K562 (cell line): ENCODE data around the gene XRCC5. TPM values are rescaled to one million over a fixed set of nuclear protein-coding genes. Genes with fewer than 3 reads are reported as not detected.

Experiments
- ATAC-seq: fragments of 200-7000 bp; cut with Tn5 transposase; 3 replicates; pipeline ENCODE4 v1.9.1; 2020; ENCODE audit warnings: moderate library complexity
- BruUV-seq: library from RNA; stranded (reverse); fragments of 400-500 nt; replicated peaks from 2 replicates; lab custom pipeline; 2021; lab: Mats Ljungman, UMichigan
- CTCF ChIA-PET: fragments of 300-600 bp; formaldehyde crosslinking; extraction: SDS; loops from one replicate; lab custom pipeline; 2021; ENCODE audit warnings: low intra/inter-chr PET ratio; lab: Yijun Ruan, JAX
- POLR2A ChIA-PET: fragments of 300-600, 350-650 bp; sonication (Branson Sonifier 250); formaldehyde crosslinking; extraction: SDS; loops from one replicate; lab custom pipeline; 2021; ENCODE audit warnings: antibody characterized with exemption, inconsistent platforms; lab: Yijun Ruan, JAX
- DNase-seq, 4 experiments: peaks; one replicate each; pipeline versions ENCODE4 v3.0.0 to v3.0.0-alpha.2; 2011 to 2018; ENCODE audit warnings: low spot score in 3 of 4, mixed read lengths in 3 of 4; ENCODE audit errors: extremely low read depth in 1 of 4
- FAIRE-seq: peaks from 2 replicates; lab custom pipeline; 2011; peaks lifted over from hg19 to GRCh38; lab: Jason Lieb, UNC
- H2AFZ ChIP-seq: 2 replicates; pipeline ENCODE4 v1.6.0; 2011; ENCODE audit warnings: low read depth, low read length, control low read depth, inconsistent platforms
- H3K27ac ChIP-seq: fragments of 200-600 bp; 3 replicates; pipeline ENCODE4 v1.8.0; 2011; ENCODE audit warnings: low read depth, mild to moderate bottlenecking, control low read depth, inconsistent platforms, low read length, moderate library complexity, mixed read lengths; ENCODE audit errors: extremely low read depth
- H3K27me3 ChIP-seq, 2 experiments: fragments of 300-600 bp in 1 of 2; 2 replicates in 1 of 2; 3 replicates in 1 of 2; pipeline versions ENCODE4 v1.6.0 to v1.8.0; 2011; ENCODE audit warnings: inconsistent platforms in 2 of 2, low read length in 2 of 2, mild to moderate bottlenecking in 1 of 2, mixed read lengths in 1 of 2, moderate library complexity in 1 of 2; ENCODE audit not compliant: control insufficient read depth in 2 of 2, insufficient read depth in 2 of 2
- H3K36me3 ChIP-seq: fragments of 300-600 bp; 3 replicates; pipeline ENCODE4 v1.8.0; 2011; ENCODE audit warnings: mild to moderate bottlenecking, low read length, inconsistent platforms; ENCODE audit not compliant: control insufficient read depth, insufficient read depth
- H3K4me1 ChIP-seq, 2 experiments: fragments of 200-600 bp in 1 of 2; replicated peaks in 1 of 2; 2 replicates in 1 of 2; 3 replicates in 1 of 2; pipeline versions ENCODE4 v1.5.1 to v1.8.0; 2011; ENCODE audit warnings: inconsistent platforms in 2 of 2, low read length in 2 of 2, mild to moderate bottlenecking in 1 of 2, mixed read lengths in 1 of 2, moderate library complexity in 1 of 2; ENCODE audit not compliant: control insufficient read depth in 2 of 2, insufficient read depth in 2 of 2
- H3K4me2 ChIP-seq: 2 replicates; pipeline ENCODE4 v1.6.1; 2011; ENCODE audit warnings: low read length, control low read depth, inconsistent platforms, mixed read lengths; ENCODE audit not compliant: insufficient read depth
- H3K4me3 ChIP-seq: fragments of 200-600 bp; sonication (generic), shearing (Covaris generic); 2 replicates; pipeline ENCODE4 v1.5.1; 2016; ENCODE audit warnings: control low read depth, inconsistent platforms
- H3K79me2 ChIP-seq: fragments of 200-600 bp; 3 replicates; pipeline ENCODE4 v1.8.0; 2011; ENCODE audit warnings: low read length, inconsistent platforms; ENCODE audit not compliant: control insufficient read depth, insufficient read depth
- H3K9ac ChIP-seq, 2 experiments: 2 replicates each; pipeline versions ENCODE4 v1.6.0 to v1.6.1; 2011; ENCODE audit warnings: low read depth in 2 of 2, low read length in 2 of 2, control low read depth in 1 of 2, inconsistent platforms in 1 of 2, mild to moderate bottlenecking in 1 of 2, mixed read lengths in 1 of 2; ENCODE audit not compliant: insufficient read depth in 1 of 2
- H3K9me1 ChIP-seq: one replicate; pipeline ENCODE4 v1.6.0; 2011; ENCODE audit warnings: inconsistent platforms, mild to moderate bottlenecking, low read length, moderate library complexity; ENCODE audit not compliant: control insufficient read depth, insufficient read depth
- H3K9me3 ChIP-seq: replicated peaks from 2 replicates; pipeline ENCODE4 v1.5.1; 2011; ENCODE audit warnings: low read depth, low read length, inconsistent platforms; ENCODE audit not compliant: control insufficient read depth, insufficient read depth
- H4K20me1 ChIP-seq: replicated peaks from 2 replicates; pipeline ENCODE4 v1.6.1; 2011; ENCODE audit warnings: low read length, inconsistent platforms, mixed read lengths; ENCODE audit not compliant: control insufficient read depth, insufficient read depth
- C11orf30 ChIP-seq: fragments of 450-650 bp; IDR thresholded peaks from 2 replicates; pipeline ENCODE4 v1.6.1; 2016; ENCODE audit warnings: low read depth, mild to moderate bottlenecking
- ZNF134 ChIP-seq: fragments of 250-450 bp; sonication (Bioruptor Pico); conservative IDR thresholded peaks from 2 replicates; pipeline ENCODE4 v1.4.0; 2020
- ZNF316 ChIP-seq: fragments of 450-650 bp; IDR thresholded peaks from 2 replicates; pipeline ENCODE4 v1.6.1; 2016
- ZNF395 ChIP-seq: fragments of 200-800 bp; sonication (Bioruptor generic); IDR thresholded peaks from 2 replicates; pipeline ENCODE4 v1.6.1; 2017; ENCODE audit warnings: missing genetic modification characterization, missing compliant biosample characterization
- WGBS: fragments of 100-300 bp; shearing (Covaris generic); methylation state at CpG from one replicate; pipeline ENCODE4 v1.1.6; 2016; ENCODE audit warnings: low coverage, mixed read lengths; ENCODE audit not compliant: insufficient coverage; ENCODE audit errors: missing lambda C conversion rate; 5-methylcytosine and 5-hydroxymethylcytosine counted together
- in situ Hi-C: fragments of 300-500 bp; cut with MboI; formaldehyde crosslinking; loops from 4 replicates; pipeline ENCODE4 v1.15.0; 2018; ENCODE audit warnings: inconsistent platforms, mixed read lengths
- intact Hi-C: fragments of 100-400 bp; cut with micrococcal nuclease; formaldehyde crosslinking; loops from 2 replicates; pipeline ENCODE4 v1.14.2; 2022
- polyA plus RNA-seq, 8 experiments: library from polyadenylated mRNA; depleted of rRNA in 4 of 8; stranded (reverse) in 5 of 8; unstranded in 3 of 8; fragments of >200 nt; fragmentation: Nextera tagmentation in 2 of 8; fragmentation: Illumina TruSeq in 1 of 8; extraction: Ambion mirVana in 2 of 8; extraction: Trizol in 1 of 8; gene quantifications; 2 replicates each; pipeline versions ENCODE4 v1.2.1 to v1.2.3, GENCODE V29; 2011 to 2014; ENCODE audit warnings: inconsistent platforms in 1 of 8, missing spikeins in 1 of 8
- total RNA-seq, 7 experiments: library from RNA; depleted of rRNA in 6 of 7; stranded (reverse); fragments of >200 nt in 6 of 7; fragmentation: Illumina TruSeq in 2 of 7; extraction: Trizol in 2 of 7; gene quantifications; 2 replicates each; pipeline versions ENCODE4 v1.2.1 to v1.2.3, GENCODE V29; 2011 to 2021; ENCODE audit warnings: low replicate concordance in 1 of 7

The XRCC5 gene
- total and polyA plus RNA-seq, 9 of the 15 experiments (the other 6 are each of a cell fraction or from before 2014, with no cell fraction given), result 168 to 551 (median 297) TPM

- BruUV-seq, result no TSS peak
- Histone ChIP-seq H3K36me3 (peaks cover 57% of the 10 kb centered on the region), H3K4me1 (peaks cover 8 to 26% of the 10 kb centered on the region in 2 experiments; a peak in 4 of 5 replicates), H4K20me1 (peaks cover 5% of the 10 kb centered on the region; the same call in 1 of the 2 replicates), H2AFZ (no peak overlapping the region), H3K4me3 (no peak overlapping the region), H3K9me1 (no peaks in the 10 kb centered on the region), H3K9me3 (no peaks in the 10 kb centered on the region), H3K27me3 (no peaks in the 10 kb centered on the region), H3K9ac (no peak overlapping the region), H3K4me2 (no peak overlapping the region), H3K79me2 (peaks cover 62% of the 10 kb centered on the region), H3K27ac (no peak overlapping the region; the same call in 2 of the 3 replicates)
- no peak for FAIRE-seq
- DNase-seq, result no peak
- no peak for ATAC-seq
- ChIA-PET POLR2A (interaction anchor here (0.8 to 1.0 kb wide), 3 partner anchors 14 to 58 kb away, joined by 3 to 4 read pairs (median 3); no protein-coding TSS in a partner anchor), CTCF (interaction anchor here (0.6 kb wide), 1 partner anchor 53 kb away, joined by 3 read pairs; no protein-coding TSS in a partner anchor)
- intact Hi-C loops, result no loop called here
- TF ChIP-seq C11orf30 (peak; percentile 7; the same call in 1 of the 2 replicates), ZNF395 (CRISPR knock-in tag) (0 out of 2 replicates have a peak, but pooled peaks have one; percentile 36), ZNF316 (0 out of 2 replicates have a peak, but pooled peaks have one; percentile 2), ZNF134 (no peak)
- in situ Hi-C loops, result no loop called here
- 38% methylated on average over 2 of the region's 2 CpGs for WGBS
These were observed 79.8 kb downstream of the XRCC5 start for GRCh38 chr2:216188956-216189355.
